ENCODE measurements around the gene CEP19. TPM values are rescaled to one million over a fixed set of nuclear protein-coding genes. Genes with fewer than 3 reads are reported as not detected.

CEP19 gene
- polyA plus RNA-seq, 3 donors from 2014 or later: 2.3 to 3.3 (median 2.3) TPM

DNA sequence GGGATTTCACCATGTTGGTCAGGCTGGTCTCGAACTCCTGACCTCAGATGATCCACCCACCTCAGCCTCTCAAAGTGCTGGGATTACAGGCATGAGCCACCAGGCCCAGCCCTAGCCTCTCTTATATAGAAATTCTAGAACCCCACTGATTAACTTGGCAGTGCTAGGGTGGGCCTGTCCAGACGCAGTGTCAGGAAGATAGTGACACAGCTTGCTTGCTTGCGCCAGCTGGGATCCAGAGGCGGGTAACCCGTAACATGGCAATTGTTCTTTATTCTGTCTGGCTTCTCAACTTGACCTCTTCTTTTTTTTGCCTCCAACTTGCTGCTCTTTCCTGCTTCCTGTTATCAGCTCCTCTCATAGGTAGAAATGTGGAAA is 16.2 kb downstream of the CEP19 start:
- Mint-ChIP-seq H3K36me3 (no peaks in the 10 kb centered on the region), H3K27ac (peak overlapping the region in 5 of 6 donors; percentile 49 to 83 (median 76)), H3K27me3 (ENCODE audit: low read depth in 3 of 3) (peaks cover 8 to 18% (median 15%) of the 10 kb centered on the region in 3 donors)

GRCh38 chr3:196694941-196695848 is 16.9 kb downstream of the CEP19 start:
- H3K4me1 Mint-ChIP-seq: peaks cover 6 to 17% of the 10 kb centered on the region in 2 donors
- peaks cover 10 to 18% (median 15%) of the 10 kb centered on the region in 3 donors for H3K27me3 Mint-ChIP-seq (ENCODE audit: low read depth in 3 of 3)
- H3K27ac Mint-ChIP-seq: peak overlapping the region; percentile 40 to 83 (median 76)
- H3K9me3 Mint-ChIP-seq: no peaks in the 10 kb centered on the region
- DNase-seq: peak; percentile 54 to 62 (median 57)
- no peaks in the 10 kb centered on the region for H3K36me3 Mint-ChIP-seq
- H3K4me3 Mint-ChIP-seq: peak overlapping the region in 2 of 5 donors; percentile 18 to 20

More for the DNA sequence above, 16.2 kb downstream of the CEP19 start:
- no peaks in the 10 kb centered on the region for H3K9me3 Mint-ChIP-seq
- H3K4me3 Mint-ChIP-seq: peak overlapping the region in 2 of 5 donors; percentile 18 to 22
- DNase-seq: no peak
- peaks cover 6 to 17% of the 10 kb centered on the region in 2 donors for H3K4me1 Mint-ChIP-seq

DNA sequence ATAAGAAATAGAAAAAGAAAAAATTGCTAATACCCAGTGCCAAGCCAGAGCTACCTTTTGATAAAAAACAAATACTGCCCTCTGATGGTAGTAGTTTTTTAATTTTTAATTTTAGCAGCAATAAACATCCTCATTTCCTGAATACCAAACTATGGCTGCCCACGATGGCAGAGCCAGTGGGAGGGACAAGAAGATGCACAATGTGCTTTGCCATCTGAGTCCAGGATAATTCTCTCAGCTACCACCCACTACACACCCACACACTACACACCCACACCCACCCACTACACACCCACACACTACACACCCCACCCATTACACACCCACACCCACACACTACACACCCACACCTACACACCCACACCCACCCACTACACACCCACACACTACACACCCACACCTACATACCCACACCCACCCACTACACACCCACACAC is 17.8 kb downstream of the CEP19 start:
- H3K4me1 Mint-ChIP-seq: peaks cover 6 to 17% of the 10 kb centered on the region in 2 donors
- no peaks in the 10 kb centered on the region for H3K9me3 Mint-ChIP-seq
- no peaks in the 10 kb centered on the region for H3K36me3 Mint-ChIP-seq
- H3K27me3 Mint-ChIP-seq (ENCODE audit: low read depth in 3 of 3): peaks cover 11 to 18% (median 15%) of the 10 kb centered on the region in 3 donors
- H3K27ac Mint-ChIP-seq: peak overlapping the region in 2 of 6 donors; percentile 29 to 49
- DNase-seq: peak; percentile 53 to 60 (median 58)
- H3K4me3 Mint-ChIP-seq: no peak overlapping the region

DNA sequence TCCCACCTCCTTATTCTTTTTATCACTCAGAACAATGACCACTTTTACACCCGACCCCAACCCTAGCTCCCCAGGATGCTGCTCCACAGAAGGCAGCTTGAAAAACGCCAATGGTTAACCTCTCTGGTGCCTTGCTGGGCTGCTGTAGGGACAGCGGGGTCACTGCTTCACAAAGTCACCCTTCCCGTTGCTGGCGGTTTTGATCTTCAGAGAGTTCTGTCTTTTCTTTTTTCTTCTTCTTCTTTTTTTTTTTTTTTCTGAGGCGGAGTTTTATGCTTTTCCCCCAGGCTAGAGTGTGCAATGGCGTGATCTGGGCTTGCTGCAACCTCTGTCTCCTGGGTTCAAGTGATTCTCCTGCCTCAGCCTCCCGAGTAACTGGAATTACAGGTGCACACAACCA is 20.7 kb downstream of the CEP19 start:
- H3K4me1 Mint-ChIP-seq: peaks cover 13 to 20% of the 10 kb centered on the region in 2 donors
- H3K27ac Mint-ChIP-seq: no peak overlapping the region
- no peak overlapping the region for H3K4me3 Mint-ChIP-seq
- peaks cover 0 to 7% (median 0%) of the 10 kb centered on the region in 3 donors for H3K36me3 Mint-ChIP-seq
- no peak for DNase-seq
- H3K9me3 Mint-ChIP-seq: no peaks in the 10 kb centered on the region
- peaks cover 11 to 20% (median 13%) of the 10 kb centered on the region in 3 donors for H3K27me3 Mint-ChIP-seq (ENCODE audit: low read depth in 3 of 3)

DNA sequence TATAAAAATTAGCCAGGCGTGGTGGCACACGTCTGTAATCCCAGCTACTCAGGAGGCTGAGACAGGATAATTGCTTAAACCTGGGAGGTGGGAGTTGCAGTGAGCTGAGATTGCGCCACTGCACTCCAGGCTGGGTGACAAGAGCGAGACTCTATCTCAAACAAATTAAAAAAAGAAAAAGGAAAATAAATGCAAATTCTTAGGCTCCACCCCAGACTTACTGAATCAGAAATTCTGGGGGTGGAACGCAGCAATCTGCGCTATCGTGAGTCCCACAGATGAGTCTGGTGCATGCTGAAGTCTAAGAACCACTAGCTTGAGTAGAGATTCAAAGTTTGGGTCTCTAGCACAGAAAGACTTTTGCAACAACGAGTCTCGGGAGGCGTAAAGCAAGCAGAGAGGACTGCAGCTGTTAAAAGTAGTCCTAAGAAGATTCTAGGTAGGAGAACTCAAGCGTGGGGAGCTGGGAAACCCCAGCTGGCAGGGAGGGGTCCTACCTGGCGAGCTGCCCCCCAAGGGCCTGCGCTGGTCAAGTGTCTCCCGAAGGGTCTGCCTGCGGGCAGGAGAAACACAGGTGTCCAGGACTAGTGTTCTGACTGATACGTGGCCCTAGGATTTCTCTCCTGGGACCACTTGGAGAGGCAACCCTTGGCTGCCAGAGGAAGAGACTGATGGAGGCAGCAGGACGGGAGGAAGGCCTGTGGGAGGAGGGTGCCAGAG is 21.9 kb downstream of the CEP19 start:
- peaks cover 3 to 7% (median 4%) of the 10 kb centered on the region in 3 donors for H3K27me3 Mint-ChIP-seq (ENCODE audit: low read depth in 3 of 3)
- peaks cover 12 to 21% of the 10 kb centered on the region in 2 donors for H3K4me1 Mint-ChIP-seq
- DNase-seq: no peak
- H3K36me3 Mint-ChIP-seq: peaks cover 0 to 7% (median 0%) of the 10 kb centered on the region in 3 donors
- H3K27ac Mint-ChIP-seq: no peak overlapping the region
- H3K4me3 Mint-ChIP-seq: no peak overlapping the region
- H3K9me3 Mint-ChIP-seq: no peaks in the 10 kb centered on the region

GRCh38 chr3:196688349-196688748 is 23.7 kb downstream of the CEP19 start:
- H3K9me3 Mint-ChIP-seq: no peaks in the 10 kb centered on the region
- H3K27ac Mint-ChIP-seq: peak overlapping the region in 2 of 6 donors; percentile 17 to 60
- peaks cover 0 to 7% (median 4%) of the 10 kb centered on the region in 3 donors for H3K36me3 Mint-ChIP-seq
- H3K4me3 Mint-ChIP-seq: no peak overlapping the region
- peaks cover 22 to 23% of the 10 kb centered on the region in 2 donors for H3K4me1 Mint-ChIP-seq
- H3K27me3 Mint-ChIP-seq (ENCODE audit: low read depth in 3 of 3): peaks cover 2 to 3% (median 2%) of the 10 kb centered on the region in 3 donors
- no peak for DNase-seq

DNA sequence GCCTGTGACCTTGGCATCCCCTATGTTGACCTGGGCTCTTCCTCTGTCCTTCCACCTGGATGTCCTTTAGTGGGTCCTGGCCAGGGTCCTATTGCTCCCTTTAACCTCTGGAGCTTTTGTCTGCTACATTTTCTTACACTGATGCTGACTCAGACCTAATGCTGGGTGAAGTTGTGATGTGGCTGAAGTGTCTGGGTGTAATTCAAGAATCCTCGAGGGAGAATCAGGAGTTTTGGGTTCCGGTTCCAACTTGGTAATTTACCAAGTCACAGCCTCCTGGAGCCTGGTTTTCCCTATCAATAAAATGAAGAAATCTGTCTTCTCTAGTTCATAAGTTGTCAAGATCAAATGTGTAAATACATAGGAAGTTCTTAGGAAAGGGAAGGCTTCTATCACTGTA is 25.6 kb downstream of the CEP19 start:
- H3K9me3 Mint-ChIP-seq: no peaks in the 10 kb centered on the region

DNA sequence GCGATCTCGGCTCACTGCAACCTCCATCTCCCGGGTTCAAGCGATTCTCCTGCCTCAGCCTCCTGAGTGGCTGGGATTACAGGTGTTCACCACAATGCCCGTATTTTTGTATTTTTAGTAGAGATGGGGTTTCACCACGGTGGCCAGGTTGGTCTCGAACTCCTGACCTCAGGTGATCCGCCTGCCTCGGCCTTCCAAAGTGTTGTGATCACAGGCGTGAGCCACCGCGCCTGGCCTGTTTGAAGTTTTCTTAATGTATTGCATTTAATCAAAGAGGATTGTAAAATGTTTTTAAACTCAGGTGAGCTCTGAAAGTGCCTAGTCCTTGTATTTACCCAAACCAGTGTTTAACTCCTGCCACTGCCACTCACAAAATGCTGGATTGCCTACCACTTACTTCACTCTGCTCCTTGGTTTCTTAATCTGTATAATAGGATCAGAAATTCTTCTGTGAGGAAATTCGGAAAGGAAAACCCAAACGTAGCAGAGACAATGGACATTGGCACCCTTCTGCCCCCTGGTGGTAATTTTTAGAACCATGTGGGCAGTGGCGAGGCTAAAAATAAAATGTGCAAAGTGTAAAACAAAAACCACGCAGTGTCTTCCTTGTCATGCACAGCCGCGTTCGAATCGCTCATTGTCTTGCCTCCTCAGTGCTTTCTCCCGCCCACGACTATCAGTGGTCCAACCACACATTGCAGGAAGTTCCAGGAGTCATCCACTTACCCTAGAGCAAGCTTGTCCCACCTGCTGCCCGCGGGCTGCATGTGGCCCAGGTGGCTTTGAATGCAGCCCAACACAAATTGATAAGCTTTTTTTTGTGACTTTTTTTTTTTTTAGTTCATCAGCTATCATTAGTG is 27.3 kb downstream of the CEP19 start:
- H3K36me3 Mint-ChIP-seq: peaks cover 6 to 19% (median 10%) of the 10 kb centered on the region in 3 donors
- no peaks in the 10 kb centered on the region for H3K9me3 Mint-ChIP-seq
- H3K4me1 Mint-ChIP-seq: peaks cover 22 to 23% of the 10 kb centered on the region in 2 donors
- DNase-seq: peak; percentile 73 to 75 (median 75)
- peaks cover 0 to 6% (median 0%) of the 10 kb centered on the region in 3 donors for H3K27me3 Mint-ChIP-seq (ENCODE audit: low read depth in 3 of 3)
- H3K4me3 Mint-ChIP-seq: peak overlapping the region; percentile 50 to 80 (median 79)
- peak overlapping the region; percentile 68 to 91 (median 81) for H3K27ac Mint-ChIP-seq

More for the DNA sequence above, 25.6 kb downstream of the CEP19 start:
- Mint-ChIP-seq H3K4me1 (peaks cover 22 to 23% of the 10 kb centered on the region in 2 donors), H3K27me3 (ENCODE audit: low read depth in 3 of 3) (peaks cover 0 to 6% (median 3%) of the 10 kb centered on the region in 3 donors), H3K4me3 (no peak overlapping the region), H3K27ac (peak overlapping the region in 2 of 6 donors; percentile 0 to 31), H3K36me3 (peaks cover 6 to 13% (median 10%) of the 10 kb centered on the region in 3 donors)
- no peak for DNase-seq

GRCh38 chr3:196677931-196678330 is 34.1 kb downstream of the CEP19 start:
- peak overlapping the region in 2 of 6 donors; percentile 12 to 48 for H3K27ac Mint-ChIP-seq
- H3K9me3 Mint-ChIP-seq: no peaks in the 10 kb centered on the region
- H3K4me3 Mint-ChIP-seq: no peak overlapping the region
- H3K27me3 Mint-ChIP-seq (ENCODE audit: low read depth in 3 of 3): peaks cover 0 to 4% (median 0%) of the 10 kb centered on the region in 3 donors
- H3K36me3 Mint-ChIP-seq: peaks cover 6 to 25% (median 15%) of the 10 kb centered on the region in 3 donors
- no peak for DNase-seq
- H3K4me1 Mint-ChIP-seq: peaks cover 15 to 17% of the 10 kb centered on the region in 2 donors

- H3K27me3 Mint-ChIP-seq (ENCODE audit: low read depth in 3 of 3): peaks cover 0 to 1% (median 0%) of the 10 kb centered on the region in 3 donors
- no peak overlapping the region for H3K4me3 Mint-ChIP-seq
- H3K27ac Mint-ChIP-seq: no peak overlapping the region
- no peaks in the 10 kb centered on the region for H3K9me3 Mint-ChIP-seq
- H3K36me3 Mint-ChIP-seq: peaks cover 5 to 24% (median 14%) of the 10 kb centered on the region in 3 donors
- peaks cover 15 to 17% of the 10 kb centered on the region in 2 donors for H3K4me1 Mint-ChIP-seq
- no peak for DNase-seq
Observed at GRCh38 chr3:196677353-196677752, 34.7 kb downstream of the CEP19 start.

DNA sequence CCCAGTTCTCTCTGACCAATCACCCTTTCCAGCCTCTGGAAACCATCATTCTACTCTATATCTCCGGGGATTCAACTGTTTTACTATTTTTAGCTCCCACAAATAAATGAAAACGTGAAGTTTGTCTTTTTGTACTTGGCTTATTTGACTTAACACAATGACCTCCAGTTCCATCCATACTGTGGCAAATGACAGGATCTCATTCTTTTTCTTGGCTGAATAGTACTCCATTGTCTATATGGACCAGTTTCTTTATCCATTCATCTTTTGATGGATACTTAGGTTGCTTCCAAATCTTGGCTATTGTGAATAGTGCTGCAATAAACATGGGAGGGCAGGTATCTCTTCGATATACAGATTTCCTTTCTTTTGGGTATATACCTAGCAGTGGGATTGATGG is 38.4 kb downstream of the CEP19 start:
- peak overlapping the region in 1 of 6 donors; percentile 38 for H3K27ac Mint-ChIP-seq
- peaks cover 0 to 8% (median 8%) of the 10 kb centered on the region in 3 donors for H3K36me3 Mint-ChIP-seq
- H3K9me3 Mint-ChIP-seq: no peaks in the 10 kb centered on the region
- peaks cover 0 to 1% (median 0%) of the 10 kb centered on the region in 3 donors for H3K27me3 Mint-ChIP-seq (ENCODE audit: low read depth in 3 of 3)
- no peak overlapping the region for H3K4me3 Mint-ChIP-seq
- no peak for DNase-seq
- H3K4me1 Mint-ChIP-seq: peaks cover 28 to 30% of the 10 kb centered on the region in 2 donors

DNA sequence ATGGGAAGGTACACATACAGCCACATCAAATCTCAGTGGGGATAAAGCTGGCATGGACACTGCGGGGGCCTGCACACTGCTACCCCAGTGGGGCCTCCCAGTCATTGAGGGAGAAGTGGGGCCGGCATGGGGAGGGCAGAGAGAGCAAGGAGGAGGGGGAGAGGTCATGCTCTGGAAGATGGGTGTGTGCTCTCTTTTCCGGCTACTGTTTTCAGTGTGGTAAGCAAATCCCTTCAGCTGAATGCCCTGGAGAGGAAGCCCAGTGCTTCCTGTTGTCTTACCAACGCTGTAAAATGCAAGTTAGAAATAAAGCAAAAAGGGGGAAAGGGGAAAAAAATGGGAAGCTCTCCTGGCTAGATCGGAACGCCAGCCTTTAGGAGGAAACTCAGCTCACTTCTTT is 41.7 kb downstream of the CEP19 start:
- Mint-ChIP-seq H3K4me3 (peak overlapping the region in 1 of 5 donors; percentile 31), H3K27ac (peak overlapping the region; percentile 5 to 87 (median 46)), H3K4me1 (peaks cover 22 to 26% of the 10 kb centered on the region in 2 donors), H3K36me3 (peaks cover 0 to 14% (median 8%) of the 10 kb centered on the region in 3 donors), H3K27me3 (ENCODE audit: low read depth in 3 of 3) (peaks cover 0 to 8% (median 0%) of the 10 kb centered on the region in 3 donors), H3K9me3 (no peaks in the 10 kb centered on the region)
- no peak for DNase-seq
